ENCODE measurements around the gene PDPK1. TPM values are rescaled to one million over a fixed set of nuclear protein-coding genes. Genes with fewer than 3 reads are reported as not detected.
"Not testable (repeated sequence)": the region's sequence is repeated elsewhere in the genome, so short reads cannot be mapped to it uniquely, and the experiment has no call there.

PDPK1 gene
- total and polyA plus RNA-seq, 5 experiments from 2014 or later: 27.1 to 69.7 (median 44.7) TPM

- H3K36me3 Mint-ChIP-seq: peaks cover 0 to 53% (median 8%) of the 10 kb centered on the region in 3 donors
- H3K4me1 Mint-ChIP-seq: peaks cover 0 to 21% (median 4%) of the 10 kb centered on the region in 4 donors
- no peak for DNase-seq
- ATAC-seq: no peak
- H3K27ac Mint-ChIP-seq: peak overlapping the region in 4 of 10 donors; percentile 27 to 82 (median 49)
- no peak overlapping the region for H3K4me3 Mint-ChIP-seq
- H3K27me3 Mint-ChIP-seq: no peaks in the 10 kb centered on the region
- no peaks in the 10 kb centered on the region for H3K9me3 Mint-ChIP-seq
- POLR2A ChIA-PET: no interaction called here
These were observed 49.2 kb downstream of the PDPK1 start for GRCh38 chr16:2586901-2587480.

- H3K36me3 Mint-ChIP-seq: peaks cover 0 to 56% (median 8%) of the 10 kb centered on the region in 3 donors
These were observed 50.2 kb downstream of the PDPK1 start for GRCh38 chr16:2587891-2588565.

GRCh38 chr16:2591476-2592240, 53.8 kb downstream of the PDPK1 start:
- peaks cover 0 to 57% (median 10%) of the 10 kb centered on the region in 3 donors for H3K36me3 Mint-ChIP-seq
- POLR2A ChIA-PET: no interaction called here
- peak overlapping the region in 7 of 10 donors; percentile 25 to 95 (median 85) for H3K27ac Mint-ChIP-seq

More at GRCh38 chr16:2587891-2588565, 50.2 kb downstream of the PDPK1 start:
- Mint-ChIP-seq H3K27ac (peak overlapping the region in 4 of 10 donors; percentile 3 to 82 (median 66)), H3K4me1 (peaks cover 6 to 31% (median 11%) of the 10 kb centered on the region in 4 donors), H3K27me3 (no peaks in the 10 kb centered on the region), H3K4me3 (no peak overlapping the region), H3K9me3 (no peaks in the 10 kb centered on the region)
- DNase-seq (peak in 1 of 10 donors; percentile 48), ATAC-seq (no peak)
- POLR2A ChIA-PET: interaction anchor here (1.2 kb wide), 1 partner anchor 16 kb away, joined by 3 read pairs; no protein-coding TSS in a partner anchor

GRCh38 chr16:2592786-2593185, 55.0 kb downstream of the PDPK1 start:
- peak overlapping the region in 2 of 10 donors; percentile 62 to 68 for H3K4me3 Mint-ChIP-seq
- ATAC-seq (no peak), DNase-seq (no peak)
- POLR2A ChIA-PET: no interaction called here
- H3K27ac Mint-ChIP-seq: peak overlapping the region in 8 of 10 donors; percentile 15 to 96 (median 92)
- peaks cover 0 to 57% (median 5%) of the 10 kb centered on the region in 3 donors for H3K36me3 Mint-ChIP-seq
- no peaks in the 10 kb centered on the region for H3K27me3 Mint-ChIP-seq
- H3K9me3 Mint-ChIP-seq: no peaks in the 10 kb centered on the region
- peaks cover 13 to 37% (median 21%) of the 10 kb centered on the region in 4 donors for H3K4me1 Mint-ChIP-seq

More at GRCh38 chr16:2591476-2592240, 53.8 kb downstream of the PDPK1 start:
- H3K4me3 Mint-ChIP-seq: peak overlapping the region in 1 of 10 donors; percentile 19
- no peaks in the 10 kb centered on the region for H3K27me3 Mint-ChIP-seq
- DNase-seq (no peak), ATAC-seq (no peak)
- H3K9me3 Mint-ChIP-seq: no peaks in the 10 kb centered on the region
- H3K4me1 Mint-ChIP-seq: peaks cover 15 to 42% (median 21%) of the 10 kb centered on the region in 4 donors

- H3K9me3 Mint-ChIP-seq: no peaks in the 10 kb centered on the region
- POLR2A ChIA-PET: no interaction called here
- H3K4me1 Mint-ChIP-seq: peaks cover 12 to 25% (median 20%) of the 10 kb centered on the region in 4 donors
- no peaks in the 10 kb centered on the region for H3K27me3 Mint-ChIP-seq
- DNase-seq: peak in 1 of 10 donors; percentile 56
- peak overlapping the region in 4 of 10 donors; percentile 7 to 40 (median 24) for H3K27ac Mint-ChIP-seq
- H3K4me3 Mint-ChIP-seq: no peak overlapping the region
- ATAC-seq: no peak
- H3K36me3 Mint-ChIP-seq: peaks cover 0 to 32% (median 3%) of the 10 kb centered on the region in 3 donors
These were observed 57.8 kb downstream of the PDPK1 start for GRCh38 chr16:2595393-2596205.

GRCh38 chr16:2596747-2597559, 59.1 kb downstream of the PDPK1 start:
- ATAC-seq (no peak), DNase-seq (peak in 1 of 10 donors; percentile 47)
- Mint-ChIP-seq H3K27ac (peak overlapping the region in 1 of 10 donors; percentile 31), H3K36me3 (peaks cover 0 to 32% (median 3%) of the 10 kb centered on the region in 3 donors), H3K4me1 (peaks cover 12 to 24% (median 20%) of the 10 kb centered on the region in 4 donors), H3K4me3 (no peak overlapping the region), H3K9me3 (no peaks in the 10 kb centered on the region), H3K27me3 (no peaks in the 10 kb centered on the region)
- POLR2A ChIA-PET: no interaction called here

GRCh38 chr16:2597560-2597902, 59.7 kb downstream of the PDPK1 start:
- Mint-ChIP-seq H3K4me3 (no peak overlapping the region), H3K27ac (no peak overlapping the region), H3K36me3 (peaks cover 0 to 29% (median 3%) of the 10 kb centered on the region in 3 donors), H3K9me3 (no peaks in the 10 kb centered on the region), H3K27me3 (no peaks in the 10 kb centered on the region), H3K4me1 (peaks cover 10 to 24% (median 19%) of the 10 kb centered on the region in 4 donors)
- ATAC-seq: no peak
- POLR2A ChIA-PET: no interaction called here
- DNase-seq: no peak

- H3K9me3 Mint-ChIP-seq: no peaks in the 10 kb centered on the region
- H3K36me3 Mint-ChIP-seq: peaks cover 0 to 29% (median 3%) of the 10 kb centered on the region in 3 donors
- ATAC-seq (no peak), DNase-seq (peak in 1 of 10 donors; percentile 57)
- H3K4me3 Mint-ChIP-seq: no peak overlapping the region
- POLR2A ChIA-PET: no interaction called here
- H3K27me3 Mint-ChIP-seq: no peaks in the 10 kb centered on the region
- peaks cover 7 to 21% (median 15%) of the 10 kb centered on the region in 4 donors for H3K4me1 Mint-ChIP-seq
- peak overlapping the region in 1 of 10 donors; percentile 13 for H3K27ac Mint-ChIP-seq
These were observed 60.4 kb downstream of the PDPK1 start for GRCh38 chr16:2598133-2598641.

- Mint-ChIP-seq H3K27me3 (no peaks in the 10 kb centered on the region), H3K9me3 (no peaks in the 10 kb centered on the region), H3K36me3 (peaks cover 0 to 29% (median 3%) of the 10 kb centered on the region in 3 donors), H3K4me1 (peaks cover 6 to 19% (median 14%) of the 10 kb centered on the region in 4 donors), H3K27ac (peak overlapping the region in 1 of 10 donors; percentile 60), H3K4me3 (no peak overlapping the region)
- POLR2A ChIA-PET: no interaction called here
- ATAC-seq: no peak
- peak in 1 of 10 donors; percentile 42 for DNase-seq
These were observed 60.9 kb downstream of the PDPK1 start for GRCh38 chr16:2598723-2599122.

- POLR2A ChIA-PET: not testable (repeated sequence)
These were observed 61.3 kb downstream of the PDPK1 start for GRCh38 chr16:2599165-2599564.

GRCh38 chr16:2599785-2600184, 62.0 kb downstream of the PDPK1 start:
- Mint-ChIP-seq H3K27ac (peak overlapping the region in 1 of 10 donors; percentile 24), H3K4me1 (peaks cover 7 to 21% (median 16%) of the 10 kb centered on the region in 4 donors), H3K36me3 (peaks cover 0 to 28% (median 1%) of the 10 kb centered on the region in 3 donors)
- H3K9me3 Mint-ChIP-seq, H3K27me3 Mint-ChIP-seq, ATAC-seq, POLR2A ChIA-PET, DNase-seq, H3K4me3 Mint-ChIP-seq: not testable (repeated sequence)

More at GRCh38 chr16:2599165-2599564, 61.3 kb downstream of the PDPK1 start:
- not testable (repeated sequence) for H3K27me3 Mint-ChIP-seq, H3K27ac Mint-ChIP-seq, H3K4me3 Mint-ChIP-seq, DNase-seq, ATAC-seq, H3K9me3 Mint-ChIP-seq
- Mint-ChIP-seq H3K4me1 (peaks cover 6 to 20% (median 15%) of the 10 kb centered on the region in 4 donors), H3K36me3 (peaks cover 0 to 29% (median 3%) of the 10 kb centered on the region in 3 donors)

Measured in naive thymus-derived CD8-positive, alpha-beta T cell (primary cell).